Measurements from ENCODE around the gene COQ2. TPM values are rescaled to one million over a fixed set of nuclear protein-coding genes. Genes with fewer than 3 reads are reported as not detected.
A peak's percentile ranks its signal among the peaks of the same experiment; 100 is the strongest.
"Not testable (repeated sequence)": the region's sequence is repeated elsewhere in the genome, so short reads cannot be mapped to it uniquely, and the experiment has no call there.

The COQ2 gene
- total and polyA plus RNA-seq, 12 donors: 10.5 to 32.8 (median 25.9) TPM

- H3K36me3 ChIP-seq: peaks cover 0 to 3% (median 0%) of the 10 kb centered on the region in 9 donors
- DNase-seq (no peak), ATAC-seq (no peak)
- peaks cover 0 to 5% (median 0%) of the 10 kb centered on the region in 9 donors for H3K4me1 ChIP-seq
- no peak for TF ChIP-seq CTCF (IDR thresholded peaks at IDR 0.05)
- no peak overlapping the region for H3K27ac ChIP-seq
- intact Hi-C loops (cut with DNase I): no loop called here
- no peaks in the 10 kb centered on the region for H3K9me3 ChIP-seq
- peaks cover 0 to 4% (median 0%) of the 10 kb centered on the region in 7 donors for H3K27me3 ChIP-seq
- no peak overlapping the region for H3K4me3 ChIP-seq
- WGBS, 2 donors: 75 to 82% methylated on average over 8 of the region's 8 CpGs
Measured at GRCh38 chr4:83293305-83294046, 8.9 kb upstream of the COQ2 start.

- H3K36me3 ChIP-seq; H3K9me3 ChIP-seq; H3K4me3 ChIP-seq; H3K27ac ChIP-seq; ATAC-seq; DNase-seq; H3K4me1 ChIP-seq; H3K27me3 ChIP-seq; intact Hi-C loops (cut with DNase I): not testable (repeated sequence)
- WGBS, 2 donors: 80 to 82% methylated on average over 3 of the region's 3 CpGs
Measured at GRCh38 chr4:83290059-83290774, 5.6 kb upstream of the COQ2 start.

- H3K9me3 ChIP-seq, H3K27me3 ChIP-seq, H3K4me3 ChIP-seq, DNase-seq, H3K27ac ChIP-seq, ATAC-seq, H3K36me3 ChIP-seq: not testable (repeated sequence)
- intact Hi-C loops (cut with DNase I): loop anchor here in 4 of 10 donors (5.0 to 10.0 kb wide), 2 partner anchors 166 to 354 kb away; partner anchors contain the start of genes HELQ (in 3 of the 4) and MRPS18C (in 3 of the 4)
- WGBS, 2 donors: 28 to 49% methylated on average over 1 of the region's 1 CpG
- H3K4me1 ChIP-seq: peaks cover 0 to 16% (median 8%) of the 10 kb centered on the region in 9 donors
Measured at GRCh38 chr4:83288381-83288780, 3.8 kb upstream of the COQ2 start.

GRCh38 chr4:83285055-83285407, 433 bp upstream of the COQ2 start:
- Histone ChIP-seq H3K9me3 (no peaks in the 10 kb centered on the region), H3K27ac (peak overlapping the region; percentile 91 to 99 (median 96)), H3K4me1 (peaks cover 0 to 36% (median 10%) of the 10 kb centered on the region in 9 donors), H3K4me3 (peak overlapping the region; percentile 45 to 81 (median 67)), H3K36me3 (no peaks in the 10 kb centered on the region), H3K27me3 (no peaks in the 10 kb centered on the region)
- WGBS, 2 donors: 3 to 4% methylated on average over 9 of the region's 9 CpGs
- TF ChIP-seq CTCF (IDR thresholded peaks at IDR 0.05): no peak
- ATAC-seq (peak in 6 of 8 donors; percentile 14 to 65 (median 47)), DNase-seq (peak in 1 of 2 donors; percentile 24)
- intact Hi-C loops (cut with DNase I): loop anchor here in 4 of 10 donors (5.0 to 10.0 kb wide), 2 partner anchors 170 to 357 kb away; partner anchors contain the start of genes HELQ (in 3 of the 4) and MRPS18C (in 3 of the 4)

- WGBS, 2 donors: 93% methylated on average over 7 of the region's 7 CpGs
- ATAC-seq (no peak), DNase-seq (no peak)
- Histone ChIP-seq H3K27ac (peak overlapping the region in 1 of 10 donors; percentile 91), H3K9me3 (no peaks in the 10 kb centered on the region), H3K4me3 (peak overlapping the region in 1 of 10 donors; percentile 77), H3K27me3 (no peaks in the 10 kb centered on the region), H3K36me3 (peaks cover 0 to 9% (median 0%) of the 10 kb centered on the region in 9 donors), H3K4me1 (peaks cover 0 to 36% (median 10%) of the 10 kb centered on the region in 9 donors)
- TF ChIP-seq CTCF (IDR thresholded peaks at IDR 0.05): no peak
- intact Hi-C loops (cut with DNase I): loop anchor here in 5 of 10 donors (5.0 to 10.0 kb wide), 3 partner anchors 172 to 381 kb away; partner anchors contain the start of genes HELQ (in 3 of the 5), MRPS18C (in 3 of the 5) and THAP9 (in 1 of the 5)
Measured at GRCh38 chr4:83283181-83283580, 1.4 kb downstream of the COQ2 start.
